Spleen (tissue), 7 donors: ENCODE measurements around the gene SDK1.

ENCODE experiments used
- CTCF ChIP-seq, 11 experiments: fragments of 200-600 bp in 7 of 11; fragments of 450-650 bp in 4 of 11; sonication (generic) in 4 of 11; IDR thresholded peaks in 8 of 11; conservative IDR thresholded peaks in 3 of 11; 1 replicate in 7 of 11; 2 replicates in 4 of 11; pipeline versions ENCODE4 v1.4.0 to v1.8.0; 2016 to 2021; ENCODE audit warnings: antibody characterized with exemption in 11 of 11, inconsistent platforms in 4 of 11, mild to moderate bottlenecking in 1 of 11
- POLR2A ChIP-seq, 3 donors: fragments of 450-650 bp; IDR thresholded peaks; one replicate each; pipeline ENCODE4 v1.5.1; 2017; ENCODE audit warnings: antibody characterized with exemption in 3 of 3, mild to moderate bottlenecking in 1 of 3
- POLR2AphosphoS5 ChIP-seq, 3 donors: sonication (generic); formaldehyde crosslinking; IDR thresholded peaks; one replicate each; pipeline ENCODE4 v1.5.1; 2017; ENCODE audit warnings: antibody characterized with exemption in 3 of 3
- donor health status: DM: no; HTN: no; CAD: no; lungs with moderate emphysema.
- donor health status: DM: no; HTN: no; CAD: no.
- donor health status: DM: no; HTN: no; CAD: no.

- TF ChIP-seq CTCF (IDR thresholded peaks at IDR 0.05 in 8 of 11, conservative IDR thresholded peaks at IDR 0.05 in 3 of 11) (no peak), POLR2A (IDR thresholded peaks at IDR 0.05) (no peak), POLR2AphosphoS5 (IDR thresholded peaks at IDR 0.05) (no peak)
Observed at GRCh38 chr7:4174016-4174415, 873.0 kb downstream of the SDK1 start.
